GM19452 (cell line): ENCODE measurements around the gene MPPED1.

Experiments
- ATAC-seq: cut with Tn5 transposase; IDR thresholded peaks from one replicate; pipeline ENCODE4 v1.9.1; 2021; ENCODE audit not compliant: unreplicated experiment

MPPED1 gene

GRCh38 chr22:43411869-43412807 lies at the start of gene MPPED1:
Gene MPPED1, plus strand, starts transcription at chr22:43412014. Its CDS starts 12,972 bp downstream, at chr22:43424986.
- no peak for ATAC-seq

DNA sequence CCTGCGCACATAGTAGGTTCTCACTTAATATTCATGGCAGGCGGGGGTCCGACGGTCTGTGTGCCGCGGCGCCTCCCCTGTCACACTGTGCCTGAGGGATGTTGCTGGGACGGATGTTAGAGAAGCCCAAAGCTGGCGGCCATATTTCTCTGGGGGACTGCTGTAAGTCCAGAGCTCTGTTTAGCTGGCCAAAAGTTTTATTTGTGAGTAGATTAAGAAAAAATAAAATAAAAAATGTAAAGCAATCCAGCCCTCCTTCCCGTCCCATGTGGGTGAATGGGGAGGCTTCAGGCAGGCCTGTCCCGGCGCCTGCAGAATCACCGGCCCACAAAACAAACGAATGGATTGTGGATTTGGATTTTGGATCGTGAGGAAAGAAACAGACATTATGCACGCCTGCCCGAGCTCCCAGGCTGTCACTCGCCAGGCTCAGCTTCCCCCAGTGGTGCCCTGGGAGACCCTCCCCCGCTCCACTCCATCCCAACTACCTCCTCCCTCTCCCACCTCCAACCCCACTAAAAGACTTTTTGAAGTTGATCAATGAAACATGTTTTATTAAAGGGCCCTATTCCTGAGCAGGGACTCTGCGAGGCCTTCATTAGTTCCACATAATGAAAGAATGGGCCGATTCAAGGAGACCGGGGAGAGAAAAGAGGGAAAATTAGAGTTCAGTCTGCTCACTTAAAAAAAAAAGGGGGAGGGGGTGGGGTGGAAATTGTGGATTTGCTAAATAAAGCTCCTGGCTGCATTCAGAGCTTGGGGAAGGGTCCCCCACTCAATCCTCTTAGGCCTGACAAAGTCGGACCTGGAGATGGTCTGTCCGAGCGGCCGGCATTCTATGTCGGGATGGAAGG lies 48.3 kb upstream of the MPPED1 start:
- no peak for ATAC-seq

DNA sequence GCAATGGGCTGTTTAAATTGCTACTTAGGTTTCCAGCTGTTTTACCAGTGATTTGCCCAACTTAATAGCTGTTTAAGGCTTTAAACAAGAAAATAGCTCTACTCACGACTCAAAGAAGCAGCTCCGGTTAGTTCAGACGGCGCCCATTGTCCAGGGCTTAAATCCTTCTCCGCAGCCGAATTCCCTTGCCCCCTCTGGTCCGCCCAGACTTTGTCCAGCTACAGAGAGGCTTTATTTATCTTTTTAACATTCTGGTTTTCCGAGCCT lies 47.7 kb upstream of the MPPED1 start:
- ATAC-seq = no peak

GRCh38 chr22:43365715-43366440 lies 45.9 kb upstream of the MPPED1 start:
- no peak for ATAC-seq

- ATAC-seq = no peak
These were observed 41.8 kb upstream of the MPPED1 start for GRCh38 chr22:43370036-43370435.

- ATAC-seq = no peak
These were observed 35.8 kb upstream of the MPPED1 start for GRCh38 chr22:43375951-43376455.

GRCh38 chr22:43376765-43377547 lies 34.9 kb upstream of the MPPED1 start:
- ATAC-seq = peak; percentile 73

GRCh38 chr22:43377548-43377895 lies 34.3 kb upstream of the MPPED1 start:
- ATAC-seq = no peak

DNA sequence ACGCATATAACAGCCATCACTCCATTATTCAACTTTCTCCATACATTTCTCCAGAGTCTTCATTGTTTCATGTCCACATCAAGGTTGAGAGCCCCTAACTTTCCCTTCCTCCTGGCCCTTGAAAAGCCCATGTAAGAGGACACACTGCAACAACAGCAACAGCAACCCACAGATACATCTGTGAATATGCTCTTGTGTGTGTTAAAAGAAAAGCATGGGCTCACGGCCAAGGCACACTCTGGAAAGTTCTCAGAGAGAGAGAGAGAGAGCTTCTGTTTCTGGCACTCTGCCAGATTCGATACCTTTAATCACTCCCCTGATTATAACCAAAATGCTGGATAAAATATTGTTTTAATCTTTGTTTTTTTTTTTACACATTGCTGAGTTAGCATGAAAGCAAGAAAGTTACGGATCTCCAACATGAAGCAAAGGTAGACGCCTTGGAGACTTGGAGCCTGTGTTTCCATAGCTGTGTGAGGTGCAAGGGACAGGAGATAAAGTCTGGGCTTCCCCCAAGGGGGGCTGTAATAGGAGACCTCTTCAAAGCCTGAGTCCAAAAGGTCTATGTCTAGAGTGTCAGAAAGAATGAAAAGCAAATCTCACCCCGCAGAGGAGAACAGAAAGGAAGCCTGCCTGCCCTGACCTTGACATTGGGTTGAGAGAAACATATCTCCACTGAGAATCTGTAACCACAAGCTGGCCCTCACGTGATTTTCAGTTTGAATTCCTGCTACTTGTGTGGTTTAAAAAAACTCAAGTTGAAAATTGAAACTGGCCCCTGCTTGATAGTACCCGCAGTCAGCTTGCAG lies 33.7 kb upstream of the MPPED1 start:
- ATAC-seq = peak; percentile 53

- no peak for ATAC-seq
These were observed 30.1 kb upstream of the MPPED1 start for GRCh38 chr22:43381693-43382092.

- ATAC-seq = no peak
These were observed 27.0 kb upstream of the MPPED1 start for GRCh38 chr22:43384863-43385262.

GRCh38 chr22:43385770-43386641 lies 25.8 kb upstream of the MPPED1 start:
- ATAC-seq = no peak

- no peak for ATAC-seq
These were observed 24.0 kb upstream of the MPPED1 start for GRCh38 chr22:43387815-43388214.

DNA sequence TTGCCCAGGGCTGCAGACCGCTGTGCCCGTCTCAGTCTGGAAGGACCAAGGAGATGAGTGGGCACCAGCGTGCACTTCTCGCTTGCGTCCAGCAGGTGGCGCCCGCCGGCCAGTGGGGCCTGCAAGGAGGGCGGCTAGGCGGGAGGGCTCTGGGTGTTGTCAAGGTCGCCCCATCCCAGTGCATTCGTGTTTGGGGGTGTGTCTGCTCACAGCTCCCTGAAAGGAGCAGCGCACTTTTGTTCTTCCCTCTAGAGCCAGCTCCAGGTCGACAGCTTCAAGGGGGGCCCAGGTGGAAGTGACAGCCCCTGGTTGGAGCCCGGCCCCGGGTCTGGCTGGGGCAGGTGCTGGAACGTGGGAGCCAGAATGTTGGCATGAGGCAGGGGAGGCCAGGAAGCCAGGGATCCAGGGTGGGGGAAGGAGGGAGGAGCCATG lies 23.4 kb upstream of the MPPED1 start:
- no peak for ATAC-seq

DNA sequence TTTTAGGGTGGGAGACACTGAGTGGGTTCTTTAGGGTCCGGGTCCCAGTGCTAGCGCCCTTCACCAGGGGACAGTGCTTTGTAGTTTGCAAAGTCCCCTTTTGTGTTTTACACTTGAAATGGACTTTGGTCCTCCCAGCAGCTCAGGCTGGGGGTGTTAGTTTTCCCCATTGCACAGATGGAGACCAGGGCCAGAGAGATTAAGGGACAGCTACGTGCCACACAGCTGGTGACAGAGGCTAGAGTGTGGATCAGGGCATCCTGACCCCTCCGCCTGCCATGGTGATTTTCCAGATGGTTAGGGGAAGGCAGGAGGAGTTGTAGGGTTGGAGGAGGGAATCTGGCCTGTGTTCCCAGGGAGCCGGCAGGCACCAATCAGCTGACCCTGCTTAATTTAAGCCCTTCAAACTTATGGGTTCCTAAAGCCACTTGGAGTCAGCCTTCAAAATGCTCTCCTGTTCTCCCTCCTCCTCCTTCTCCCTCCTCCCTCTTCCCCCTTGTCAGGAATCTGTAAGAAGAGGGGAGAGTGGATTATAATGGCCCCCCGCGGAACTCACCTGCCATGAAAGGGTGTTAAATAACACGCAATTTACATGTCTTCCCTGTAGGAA lies 22.5 kb upstream of the MPPED1 start:
- no peak for ATAC-seq

GRCh38 chr22:43390166-43390565 lies 21.6 kb upstream of the MPPED1 start:
- ATAC-seq = no peak

GRCh38 chr22:43390872-43391271 lies 20.9 kb upstream of the MPPED1 start:
- ATAC-seq = no peak

DNA sequence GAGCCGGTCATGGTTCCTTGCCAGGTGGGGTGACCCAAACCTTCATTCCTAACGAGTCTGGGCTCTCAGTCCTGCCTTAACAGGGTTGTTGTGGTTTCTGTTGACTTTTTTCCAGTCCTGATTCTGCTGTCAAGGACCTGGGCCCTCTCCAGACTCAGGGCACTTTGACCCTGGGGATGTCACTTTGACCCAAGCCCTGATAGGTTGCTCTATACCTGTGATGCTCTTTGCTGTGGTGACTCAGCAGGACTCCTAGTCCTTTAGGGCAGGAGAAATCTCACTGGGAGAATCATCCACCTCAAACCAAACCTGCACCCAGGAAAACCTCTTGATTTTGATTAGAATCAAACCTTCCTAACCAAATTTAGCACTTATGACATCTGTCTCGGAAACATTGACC lies 20.5 kb upstream of the MPPED1 start:
- no peak for ATAC-seq
